SJSA1 (cell line): Measurements from ENCODE around the gene AFF3. TPM values are rescaled to one million over a fixed set of nuclear protein-coding genes. Genes with fewer than 3 reads are reported as not detected.

Experiments
- DNase-seq, 2 experiments: peaks; one replicate each; pipeline ENCODE4 v3.0.0-alpha.2; 2015 to 2020; ENCODE audit warnings: low spot score in 2 of 2, low read depth in 1 of 2
- H3K27ac ChIP-seq: fragments of 250-450 bp; sonication (Bioruptor Pico); 2 replicates; pipeline ENCODE4 v1.5.1; 2020; ENCODE audit warnings: mild to moderate bottlenecking, moderate library complexity
- H3K27me3 ChIP-seq: fragments of 250-450 bp; sonication (Bioruptor Pico); replicated peaks from 2 replicates; pipeline ENCODE4 v1.5.1; 2020; ENCODE audit warnings: mild to moderate bottlenecking, moderate library complexity
- H3K36me3 ChIP-seq: fragments of 250-450 bp; sonication (Bioruptor Pico); 2 replicates; pipeline ENCODE4 v1.5.1; 2020; ENCODE audit warnings: mild to moderate bottlenecking
- H3K4me1 ChIP-seq: fragments of 250-450 bp; sonication (Bioruptor Pico); replicated peaks from 2 replicates; pipeline ENCODE4 v1.6.1; 2021; ENCODE audit warnings: mild to moderate bottlenecking
- H3K4me3 ChIP-seq: fragments of 250-450 bp; sonication (Bioruptor Pico); 2 replicates; pipeline ENCODE4 v1.5.1; 2020; ENCODE audit warnings: mild to moderate bottlenecking
- H3K9me3 ChIP-seq: fragments of 250-450 bp; sonication (Bioruptor Pico); replicated peaks from 2 replicates; pipeline ENCODE4 v1.5.1; 2020; ENCODE audit warnings: mild to moderate bottlenecking
- total RNA-seq: library from RNA; depleted of rRNA; stranded (reverse); fragments of >200 nt; shearing (Covaris generic); gene quantifications from 2 replicates; pipeline ENCODE4 v1.2.3, GENCODE V29; 2014

Gene AFF3
- total RNA-seq, 1 experiment from 2014 or later = 0.18 TPM

DNA sequence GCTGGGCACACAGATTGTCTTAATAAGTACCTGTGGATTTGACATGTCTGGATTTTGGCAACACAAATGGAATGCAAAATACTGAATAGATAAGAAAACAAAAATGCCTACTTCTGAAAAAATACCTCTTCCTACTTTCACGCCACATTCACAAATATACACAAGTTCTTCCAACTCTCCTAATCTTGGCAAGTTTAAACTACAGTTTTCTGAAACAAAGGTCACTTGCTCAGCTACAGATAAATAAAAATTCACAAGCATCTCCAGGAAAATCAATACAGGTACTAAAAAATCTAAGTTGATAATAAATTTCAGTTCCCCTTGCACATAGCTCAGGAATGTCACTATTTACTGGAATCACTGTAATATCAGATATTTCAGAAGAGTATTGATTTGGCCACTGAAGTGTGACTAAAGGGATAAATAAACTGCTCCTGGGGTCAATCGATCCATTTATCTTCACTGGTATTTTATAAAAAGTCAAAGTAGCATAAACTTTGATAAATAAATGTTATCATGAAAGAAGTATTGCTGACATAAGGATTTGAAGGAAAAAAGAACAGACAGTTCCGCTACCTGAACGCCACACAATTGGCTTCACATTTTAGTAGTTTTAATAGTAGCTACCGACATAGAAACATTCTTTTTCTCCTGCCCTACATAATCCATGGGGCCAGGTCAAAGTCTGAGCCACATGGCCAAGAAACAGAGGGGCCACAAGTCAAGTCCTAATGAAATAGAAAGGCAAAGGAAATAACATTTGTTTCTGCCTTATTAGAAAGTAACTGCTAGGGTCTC lies 243.1 kb downstream of the AFF3 start:
- H3K36me3 ChIP-seq = no peaks in the 10 kb centered on the region
- H3K4me1 ChIP-seq = no peaks in the 10 kb centered on the region
- no peak overlapping the region for H3K27ac ChIP-seq
- no peak for DNase-seq
- no peaks in the 10 kb centered on the region for H3K9me3 ChIP-seq
- H3K27me3 ChIP-seq = no peaks in the 10 kb centered on the region
- H3K4me3 ChIP-seq = no peak overlapping the region

GRCh38 chr2:99898336-99899048 lies 243.9 kb downstream of the AFF3 start:
- no peak overlapping the region for H3K4me3 ChIP-seq
- no peak overlapping the region for H3K27ac ChIP-seq
- H3K36me3 ChIP-seq = no peaks in the 10 kb centered on the region
- no peaks in the 10 kb centered on the region for H3K9me3 ChIP-seq
- H3K27me3 ChIP-seq = no peaks in the 10 kb centered on the region
- DNase-seq = no peak
- no peaks in the 10 kb centered on the region for H3K4me1 ChIP-seq

DNA sequence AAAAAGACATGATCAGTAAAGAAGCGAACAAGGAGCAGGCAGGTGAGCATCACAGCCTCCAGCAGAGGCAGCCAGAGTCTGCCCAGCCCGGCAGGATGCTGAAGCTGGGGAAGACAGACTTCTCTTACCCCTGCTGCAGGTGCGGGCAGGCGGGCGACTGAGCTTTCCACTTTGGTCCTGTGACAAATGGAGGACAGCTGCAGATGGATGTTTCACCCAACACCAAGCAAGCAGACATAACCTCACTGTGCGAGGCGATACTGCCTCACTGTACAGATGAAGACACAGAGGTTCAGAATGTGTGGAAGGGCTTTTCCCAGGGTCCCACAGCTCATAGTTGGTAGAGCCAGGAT lies 251.0 kb downstream of the AFF3 start:
- Histone ChIP-seq H3K27me3 (no peaks in the 10 kb centered on the region), H3K36me3 (no peaks in the 10 kb centered on the region), H3K4me3 (no peak overlapping the region), H3K4me1 (no peaks in the 10 kb centered on the region), H3K27ac (no peak overlapping the region), H3K9me3 (no peaks in the 10 kb centered on the region)
- no peak for DNase-seq

GRCh38 chr2:99890568-99891427 lies 251.6 kb downstream of the AFF3 start:
- no peaks in the 10 kb centered on the region for H3K9me3 ChIP-seq
- no peak overlapping the region for H3K4me3 ChIP-seq
- H3K4me1 ChIP-seq = no peaks in the 10 kb centered on the region
- no peak for DNase-seq
- no peaks in the 10 kb centered on the region for H3K27me3 ChIP-seq
- no peaks in the 10 kb centered on the region for H3K36me3 ChIP-seq
- H3K27ac ChIP-seq = no peak overlapping the region

DNA sequence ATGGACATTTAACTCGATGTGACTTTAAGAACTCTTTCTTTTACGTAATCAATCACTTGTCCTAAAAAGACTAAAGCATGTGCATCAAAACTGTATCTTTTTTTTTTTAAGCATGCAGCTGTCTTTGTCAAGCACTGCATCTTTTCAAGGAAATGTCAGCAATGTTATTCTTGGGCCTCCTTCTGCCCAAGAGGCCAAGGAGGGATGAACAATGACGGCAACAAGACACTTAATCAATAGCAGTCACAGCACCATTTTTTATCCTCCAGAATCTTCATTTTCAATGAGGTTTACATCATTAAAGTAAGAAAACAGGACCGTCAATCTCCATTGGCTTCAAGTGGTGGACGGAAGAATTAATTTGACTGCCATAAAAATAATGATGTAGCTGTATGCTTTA lies 253.8 kb downstream of the AFF3 start:
- DNase-seq = no peak
- Histone ChIP-seq H3K4me3 (no peak overlapping the region), H3K27ac (no peak overlapping the region), H3K9me3 (no peaks in the 10 kb centered on the region), H3K27me3 (no peaks in the 10 kb centered on the region), H3K36me3 (no peaks in the 10 kb centered on the region), H3K4me1 (no peaks in the 10 kb centered on the region)

DNA sequence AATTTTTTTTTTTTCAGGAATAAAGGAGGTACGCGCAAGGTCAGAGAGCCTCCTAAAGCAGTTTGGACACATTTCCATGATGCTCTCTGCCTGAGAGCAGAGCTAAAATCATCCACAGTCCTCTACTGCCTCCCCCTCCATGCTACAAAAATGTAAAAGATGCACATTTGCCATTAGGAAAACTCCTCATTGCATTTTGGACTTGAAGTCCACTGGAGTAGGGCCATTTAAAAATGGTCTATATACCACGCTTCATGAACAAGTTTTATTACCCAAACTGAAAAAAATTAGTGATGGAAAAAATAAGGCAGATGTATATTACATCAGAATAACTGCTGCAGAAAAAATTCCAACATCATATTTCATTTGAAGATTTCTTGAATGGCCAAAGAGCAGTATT lies 256.0 kb downstream of the AFF3 start:
- Histone ChIP-seq H3K4me3 (no peak overlapping the region), H3K4me1 (peaks cover 10% of the 10 kb centered on the region), H3K27ac (no peak overlapping the region), H3K36me3 (no peaks in the 10 kb centered on the region), H3K9me3 (no peaks in the 10 kb centered on the region), H3K27me3 (no peaks in the 10 kb centered on the region)
- DNase-seq = no peak

GRCh38 chr2:99883358-99883757 lies 259.0 kb downstream of the AFF3 start:
- DNase-seq = no peak
- H3K4me1 ChIP-seq = peaks cover 37% of the 10 kb centered on the region
- H3K27ac ChIP-seq = no peak overlapping the region

GRCh38 chr2:99881901-99882591 lies 260.3 kb downstream of the AFF3 start:
- H3K9me3 ChIP-seq = no peaks in the 10 kb centered on the region
- peak in 1 of 2 experiments; percentile 36 for DNase-seq
- no peaks in the 10 kb centered on the region for H3K27me3 ChIP-seq
- peaks cover 42% of the 10 kb centered on the region for H3K4me1 ChIP-seq
- no peak overlapping the region for H3K4me3 ChIP-seq
- H3K27ac ChIP-seq = no peak overlapping the region
- H3K36me3 ChIP-seq = no peaks in the 10 kb centered on the region

More at GRCh38 chr2:99883358-99883757, 259.0 kb downstream of the AFF3 start:
- Histone ChIP-seq H3K27me3 (no peaks in the 10 kb centered on the region), H3K9me3 (no peaks in the 10 kb centered on the region), H3K4me3 (no peak overlapping the region), H3K36me3 (no peaks in the 10 kb centered on the region)

DNA sequence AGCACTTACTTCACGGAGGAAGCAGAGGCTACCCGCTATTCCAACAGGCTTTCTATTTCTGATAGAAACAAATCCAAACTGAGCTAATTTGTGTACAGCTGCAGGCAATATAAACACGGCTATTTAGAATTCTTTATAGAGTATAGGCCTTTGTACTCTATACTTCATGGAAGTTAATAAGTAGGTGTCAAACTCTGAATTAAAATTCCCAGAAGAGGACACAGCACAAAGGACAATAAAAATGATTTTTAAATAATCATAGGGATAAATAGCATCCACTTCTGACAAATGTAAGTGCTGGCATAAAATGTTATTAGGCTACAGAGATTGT lies 261.5 kb downstream of the AFF3 start:
- Histone ChIP-seq H3K4me3 (no peak overlapping the region), H3K9me3 (no peaks in the 10 kb centered on the region), H3K4me1 (peaks cover 42% of the 10 kb centered on the region), H3K27ac (peak overlapping the region; percentile 84), H3K36me3 (no peaks in the 10 kb centered on the region), H3K27me3 (no peaks in the 10 kb centered on the region)
- DNase-seq = no peak

GRCh38 chr2:99880148-99880963 lies 262.0 kb downstream of the AFF3 start:
- H3K36me3 ChIP-seq = no peaks in the 10 kb centered on the region
- no peaks in the 10 kb centered on the region for H3K27me3 ChIP-seq
- H3K4me3 ChIP-seq = no peak overlapping the region
- peak; percentile 32 to 55 for DNase-seq
- peaks cover 42% of the 10 kb centered on the region for H3K4me1 ChIP-seq
- no peaks in the 10 kb centered on the region for H3K9me3 ChIP-seq
- H3K27ac ChIP-seq = peak overlapping the region; percentile 84

DNA sequence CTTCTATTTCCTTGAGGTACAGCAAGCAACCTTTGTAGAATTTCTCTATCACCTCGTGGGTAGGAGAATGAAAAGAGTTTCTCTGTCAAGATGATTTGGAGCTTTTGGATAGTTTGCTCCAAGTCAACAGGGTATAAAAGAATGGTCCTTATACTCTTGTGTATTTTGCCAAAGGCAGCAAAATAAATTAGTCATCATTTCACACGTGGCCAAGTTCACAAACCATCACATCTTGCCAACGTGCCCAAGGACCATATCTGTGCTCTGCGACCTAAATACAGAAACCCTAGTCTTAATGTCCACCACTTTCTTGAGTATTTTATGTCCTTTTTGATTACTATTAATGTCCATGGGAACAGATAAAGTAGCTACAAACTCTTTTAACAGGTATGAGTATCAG lies 262.9 kb downstream of the AFF3 start:
- Histone ChIP-seq H3K4me1 (peaks cover 42% of the 10 kb centered on the region), H3K9me3 (no peaks in the 10 kb centered on the region), H3K36me3 (no peaks in the 10 kb centered on the region), H3K27ac (peak overlapping the region; percentile 84), H3K4me3 (no peak overlapping the region), H3K27me3 (no peaks in the 10 kb centered on the region)
- no peak for DNase-seq

- Histone ChIP-seq H3K36me3 (no peaks in the 10 kb centered on the region), H3K4me1 (peaks cover 42% of the 10 kb centered on the region), H3K9me3 (no peaks in the 10 kb centered on the region), H3K4me3 (no peak overlapping the region), H3K27me3 (no peaks in the 10 kb centered on the region), H3K27ac (peak overlapping the region; percentile 84)
- DNase-seq = peak in 1 of 2 experiments; percentile 34
Observed at GRCh38 chr2:99878581-99879350, 263.6 kb downstream of the AFF3 start.
